Retinal pigment epithelial cell (primary cell): ENCODE data around the gene SLC13A2.

Source experiments
- DNase-seq: peaks from one replicate; pipeline ENCODE4 v3.0.0-alpha.2; 2010; ENCODE audit warnings: low read depth
- H3K4me3 ChIP-seq: 2 replicates; pipeline ENCODE4 v1.5.1; 2011; ENCODE audit warnings: mild to moderate bottlenecking, low read length, control low read depth, moderate library complexity
- TF ChIP-seq, protein P1 (sequence below): conservative IDR thresholded peaks from 2 replicates; pipeline ENCODE4 v1.5.1; 2011; ENCODE audit warnings: low read depth, low read length, control low read depth, inconsistent platforms

Gene SLC13A2

DNA sequence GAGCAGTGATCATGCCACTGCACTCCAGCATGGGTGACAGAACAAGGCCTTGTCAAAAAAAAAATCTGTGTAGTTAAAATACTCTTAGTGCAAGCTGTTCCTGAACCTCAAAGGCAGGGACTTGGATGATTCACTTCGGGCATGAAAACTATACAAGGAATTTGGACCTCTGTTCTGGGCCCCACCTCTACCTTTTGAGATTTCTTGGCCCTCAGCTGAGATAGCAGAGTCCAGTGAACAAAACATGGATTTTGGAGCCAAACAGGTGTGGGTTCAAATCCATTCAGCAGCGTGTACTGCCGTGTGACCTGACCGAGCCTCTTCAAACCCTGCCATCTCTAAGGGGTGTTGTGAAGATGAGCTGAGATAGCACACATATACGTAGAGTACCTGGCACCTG lies 6.8 kb downstream of the SLC13A2 start:
- DNase-seq, result no peak
- no peak overlapping the region for H3K4me3 ChIP-seq
- TF ChIP-seq, protein P1, sequence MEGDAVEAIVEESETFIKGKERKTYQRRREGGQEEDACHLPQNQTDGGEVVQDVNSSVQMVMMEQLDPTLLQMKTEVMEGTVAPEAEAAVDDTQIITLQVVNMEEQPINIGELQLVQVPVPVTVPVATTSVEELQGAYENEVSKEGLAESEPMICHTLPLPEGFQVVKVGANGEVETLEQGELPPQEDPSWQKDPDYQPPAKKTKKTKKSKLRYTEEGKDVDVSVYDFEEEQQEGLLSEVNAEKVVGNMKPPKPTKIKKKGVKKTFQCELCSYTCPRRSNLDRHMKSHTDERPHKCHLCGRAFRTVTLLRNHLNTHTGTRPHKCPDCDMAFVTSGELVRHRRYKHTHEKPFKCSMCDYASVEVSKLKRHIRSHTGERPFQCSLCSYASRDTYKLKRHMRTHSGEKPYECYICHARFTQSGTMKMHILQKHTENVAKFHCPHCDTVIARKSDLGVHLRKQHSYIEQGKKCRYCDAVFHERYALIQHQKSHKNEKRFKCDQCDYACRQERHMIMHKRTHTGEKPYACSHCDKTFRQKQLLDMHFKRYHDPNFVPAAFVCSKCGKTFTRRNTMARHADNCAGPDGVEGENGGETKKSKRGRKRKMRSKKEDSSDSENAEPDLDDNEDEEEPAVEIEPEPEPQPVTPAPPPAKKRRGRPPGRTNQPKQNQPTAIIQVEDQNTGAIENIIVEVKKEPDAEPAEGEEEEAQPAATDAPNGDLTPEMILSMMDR, result no peak

DNA sequence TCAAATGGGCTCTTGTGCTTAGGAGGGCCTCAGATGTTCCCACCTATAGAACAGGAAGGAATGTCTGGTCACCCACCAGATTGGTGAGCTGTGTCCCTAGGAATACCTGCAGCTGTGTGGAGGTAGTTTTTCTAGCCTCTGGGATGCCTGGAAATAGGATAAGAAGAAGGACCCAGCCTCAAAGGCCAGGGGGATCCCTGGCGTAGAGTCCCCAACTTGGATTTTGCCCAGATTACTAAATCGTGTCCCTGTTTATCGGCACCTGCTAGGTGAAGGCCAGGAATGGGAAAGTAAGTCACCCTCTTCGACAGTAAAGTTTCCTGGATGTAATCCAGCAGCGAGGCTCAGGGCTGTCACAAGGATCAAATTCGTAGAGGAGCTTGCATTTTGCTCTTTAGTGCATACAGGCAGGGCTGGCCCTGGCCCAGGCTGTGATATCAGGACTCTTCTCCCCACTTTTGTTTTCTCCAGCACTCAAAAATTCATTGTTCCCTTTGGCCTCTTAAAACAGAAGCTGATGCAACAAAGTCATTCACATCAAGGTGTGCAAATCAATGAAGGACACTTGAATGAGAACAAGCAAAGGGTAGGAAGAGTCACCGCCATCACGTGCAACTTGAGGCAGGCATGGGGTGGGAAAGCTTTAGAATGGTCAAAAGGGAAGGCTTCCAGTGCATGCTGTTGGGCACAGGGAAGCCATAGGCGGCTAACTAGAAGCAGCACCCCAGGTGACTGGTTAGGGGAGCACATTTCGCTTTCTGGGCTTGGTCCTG lies 7.5 kb downstream of the SLC13A2 start:
- H3K4me3 ChIP-seq, result no peak overlapping the region
- DNase-seq, result no peak
- TF ChIP-seq, protein P1, result no peak

DNA sequence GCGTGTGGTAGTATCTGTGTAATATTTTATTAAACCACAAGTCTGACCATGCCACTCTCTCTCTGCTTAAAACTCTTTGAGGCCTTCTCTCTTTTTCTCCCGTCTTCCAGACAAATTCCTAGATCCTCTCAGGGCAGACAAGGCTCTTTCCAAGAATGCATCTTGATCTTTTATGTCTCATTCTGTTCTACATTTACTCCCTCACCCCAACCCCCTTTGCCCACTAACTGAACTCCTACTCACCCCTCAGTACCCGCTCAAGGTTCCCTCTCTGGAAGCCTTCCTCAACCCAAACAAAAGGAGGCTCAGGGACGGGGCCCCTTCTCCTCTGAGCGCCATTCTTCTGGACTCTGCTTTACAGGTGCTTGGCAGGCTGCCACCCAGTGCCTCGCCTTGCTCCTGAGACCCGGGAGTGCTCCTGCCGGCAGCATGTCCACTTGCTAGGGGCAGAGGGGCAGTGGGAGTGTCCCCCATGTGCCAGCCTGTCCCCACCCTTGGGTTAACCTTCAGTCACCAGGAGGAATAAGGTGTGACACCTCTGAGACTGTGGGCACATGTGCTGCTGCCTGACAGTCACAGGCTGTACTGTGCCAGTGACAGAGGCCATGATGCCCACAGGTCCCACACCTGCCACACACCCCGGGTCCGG lies 9.2 kb downstream of the SLC13A2 start:
- H3K4me3 ChIP-seq, result no peak overlapping the region
- DNase-seq, result no peak
- TF ChIP-seq, protein P1, result no peak

DNA sequence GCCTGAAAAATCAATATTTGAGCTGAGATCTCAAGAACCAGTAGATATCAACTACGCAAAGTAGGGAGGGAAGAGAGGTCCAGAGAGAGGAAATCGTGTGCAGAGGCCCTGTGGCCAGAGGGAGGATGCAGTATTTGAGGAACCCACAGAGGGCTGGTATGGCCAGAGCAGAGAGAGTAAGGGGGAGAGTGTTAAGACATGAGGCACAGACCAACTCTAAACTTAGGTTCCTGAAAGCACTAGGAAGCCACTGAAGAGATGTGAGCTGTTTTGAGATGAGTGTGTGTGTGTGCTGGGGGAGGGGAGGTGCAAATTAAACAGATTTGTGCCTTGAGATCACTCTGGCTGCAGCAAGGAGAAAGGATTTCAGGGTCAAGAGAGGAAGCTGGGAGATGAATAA lies 10.9 kb downstream of the SLC13A2 start:
- DNase-seq, result no peak
- H3K4me3 ChIP-seq, result no peak overlapping the region
- TF ChIP-seq, protein P1, result no peak

DNA sequence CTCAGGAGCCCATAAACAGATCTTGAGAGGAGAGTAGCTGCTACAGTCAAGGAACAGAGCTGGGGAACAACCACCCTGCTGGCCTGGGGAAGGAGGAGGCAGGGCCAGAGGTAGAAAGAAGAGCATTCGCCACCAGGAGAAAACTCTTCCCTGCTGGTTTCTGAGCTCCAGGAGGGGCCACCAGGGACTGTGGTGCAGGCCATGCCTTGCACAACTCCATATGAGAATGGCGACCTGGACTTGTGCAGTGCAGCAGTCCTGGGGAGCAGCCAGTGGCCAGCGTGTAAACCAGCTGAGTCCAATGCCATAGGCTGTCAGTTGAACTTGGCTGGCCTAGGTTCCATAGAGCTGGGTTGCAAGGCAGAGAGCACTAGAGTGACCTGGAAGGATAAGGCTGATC lies 11.6 kb downstream of the SLC13A2 start:
- TF ChIP-seq, protein P1, result no peak
- DNase-seq, result no peak
- no peak overlapping the region for H3K4me3 ChIP-seq

DNA sequence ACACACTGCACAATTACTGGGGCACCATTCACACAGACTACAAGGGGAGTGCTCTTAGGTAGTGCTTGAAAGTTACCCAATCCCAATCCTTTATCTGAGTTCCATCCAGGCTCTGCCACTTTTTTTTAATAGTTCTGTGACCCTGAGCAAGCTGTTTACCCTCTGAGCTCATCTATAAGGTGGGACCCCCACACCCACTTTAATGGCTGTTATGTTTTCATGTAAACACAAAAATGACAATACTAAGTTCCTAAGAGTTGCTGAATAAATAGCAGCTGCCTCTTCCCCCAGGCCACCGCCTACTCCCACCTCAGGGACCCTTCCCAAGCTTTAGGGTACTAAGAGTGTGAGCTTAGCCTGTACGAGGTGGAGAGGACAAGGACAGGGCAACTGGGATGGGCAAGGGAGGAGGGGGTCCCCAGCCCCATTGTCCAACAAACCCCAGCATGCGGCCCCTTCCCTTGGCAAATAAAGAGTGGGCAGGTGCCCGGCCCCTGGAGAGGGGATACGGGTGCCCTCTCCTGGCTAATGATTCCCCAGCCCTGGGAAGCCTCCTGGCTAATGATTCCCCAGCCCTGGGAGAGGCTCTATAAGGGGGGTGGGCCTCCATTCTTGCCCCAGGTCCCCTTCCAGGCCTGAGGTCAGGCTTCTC lies 14.6 kb downstream of the SLC13A2 start:
- TF ChIP-seq, protein P1, result no peak
- no peak overlapping the region for H3K4me3 ChIP-seq
- no peak for DNase-seq
